NCI-H82 treated with DMSO at 0.1 percent for 48 hours (cell line): ENCODE data around the gene SLC22A13.
"Not testable (repeated sequence)": the region's sequence is repeated elsewhere in the genome, so short reads cannot be mapped to it uniquely, and the experiment has no call there.

Source experiments
- DNase-seq: peaks from one replicate; lab custom pipeline; 2025; ENCODE audit not compliant: unreplicated experiment; lab: John Stamatoyannopoulos, UW

The SLC22A13 gene

DNA sequence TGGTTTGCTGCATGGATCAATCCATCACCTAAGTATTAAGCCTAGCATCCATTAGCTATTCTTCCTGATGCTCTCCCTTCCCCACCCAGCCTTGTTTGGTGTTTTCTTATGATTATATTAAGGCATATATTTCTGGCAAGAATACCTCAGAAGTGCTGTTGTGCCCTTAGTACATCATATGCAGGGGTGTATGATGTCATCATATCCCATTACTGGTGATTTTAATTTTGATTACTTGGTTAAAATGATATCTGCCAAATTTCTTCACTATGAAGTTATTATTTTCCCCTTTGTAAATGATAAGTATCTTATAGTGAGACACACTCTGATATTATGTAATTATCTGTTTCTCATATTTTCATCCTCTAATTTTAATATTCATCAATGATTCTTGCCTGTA, 31.9 kb downstream of the SLC22A13 start:
- DNase-seq = no peak

DNA sequence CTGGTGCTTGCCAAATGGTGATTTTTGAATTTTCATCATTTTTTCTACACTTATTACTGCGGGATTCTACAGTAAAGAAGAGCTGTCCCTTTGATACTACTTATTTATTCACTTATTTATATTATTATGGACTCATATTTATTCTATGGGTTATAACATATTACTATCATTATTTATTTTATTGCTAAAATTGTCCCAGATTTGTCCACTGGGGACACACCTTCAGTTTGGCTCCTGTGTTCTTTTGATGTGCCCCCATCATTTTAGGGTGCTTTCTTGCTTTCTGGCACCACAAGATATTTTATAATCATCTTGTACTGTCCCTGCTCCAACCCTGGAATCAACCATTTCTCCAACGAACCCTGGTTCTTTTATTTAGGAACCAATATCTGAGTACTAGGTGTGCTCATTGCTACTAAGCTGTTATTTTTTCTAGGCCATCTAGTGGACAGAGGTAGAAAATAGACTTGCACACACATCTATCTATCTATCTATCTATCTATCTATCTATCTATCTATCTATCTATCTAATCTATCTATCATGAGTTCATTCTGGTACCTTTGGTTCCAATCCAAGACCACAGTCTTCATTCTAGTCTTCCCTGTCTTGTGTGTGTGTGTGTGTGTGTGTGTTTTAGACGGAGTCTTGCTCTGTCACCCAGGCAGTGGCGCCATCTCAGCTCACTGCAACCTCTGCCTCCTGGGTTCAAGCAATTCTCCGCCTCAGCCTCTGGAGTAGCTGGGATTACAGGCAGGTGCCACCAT, 32.5 kb downstream of the SLC22A13 start:
- no peak for DNase-seq

DNA sequence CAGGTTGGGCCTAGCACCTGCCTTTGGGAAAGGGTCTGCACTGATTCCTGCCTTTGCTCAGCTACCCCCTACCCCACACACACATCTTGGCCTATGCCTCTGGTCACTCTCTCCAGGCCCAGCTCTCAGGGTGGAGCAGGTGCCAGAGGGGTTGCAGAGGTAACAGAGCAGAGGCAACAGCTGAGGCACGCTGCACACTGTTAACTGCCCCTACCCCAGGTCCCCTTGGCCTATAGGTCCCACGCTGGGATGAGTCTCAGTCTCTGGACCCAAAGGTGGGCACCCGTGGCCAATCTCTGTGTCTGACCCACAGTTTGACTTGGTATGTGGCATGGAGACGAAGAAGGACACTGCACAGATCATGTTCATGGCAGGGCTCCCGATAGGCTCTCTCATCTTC, 41.3 kb downstream of the SLC22A13 start:
- DNase-seq = no peak

DNA sequence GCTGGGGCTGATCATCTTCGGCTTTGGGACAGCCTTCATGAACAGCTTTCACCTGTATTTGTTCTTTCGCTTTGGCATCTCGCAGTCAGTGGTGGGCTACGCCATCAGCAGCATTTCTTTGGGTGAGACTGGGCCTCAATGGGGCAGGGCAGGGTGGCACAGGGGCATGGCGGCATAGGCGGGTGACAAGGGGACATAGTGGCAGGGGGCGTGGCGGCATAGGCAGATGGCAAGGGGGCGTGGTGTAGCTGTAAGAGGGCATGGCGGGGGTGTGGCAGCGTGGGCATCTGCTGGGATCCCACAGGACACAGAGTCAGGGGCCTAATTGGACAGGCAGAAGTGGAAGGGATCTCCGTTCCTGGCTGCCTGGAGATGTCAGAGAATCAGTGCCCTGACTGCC, 42.0 kb downstream of the SLC22A13 start:
- no peak for DNase-seq

DNA sequence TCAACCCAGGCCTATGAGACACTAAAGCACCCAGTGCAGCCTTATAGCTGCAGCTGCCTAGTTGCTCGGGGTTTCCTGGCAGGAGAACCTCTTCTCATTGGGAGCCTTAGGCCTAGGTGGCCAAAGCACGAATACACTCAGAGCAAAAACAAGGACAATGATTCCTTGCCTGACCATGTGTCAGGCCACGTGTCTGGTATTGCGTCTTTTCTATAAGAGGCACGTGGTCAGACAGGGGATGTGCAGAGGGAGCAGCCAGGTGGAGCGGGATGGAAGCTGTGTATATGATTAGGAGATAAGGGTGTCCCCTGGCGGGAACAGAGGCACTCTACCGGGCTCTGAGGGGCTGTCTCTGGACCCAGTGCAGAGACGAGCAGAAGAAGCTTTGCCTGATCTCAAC, 42.8 kb downstream of the SLC22A13 start:
- no peak for DNase-seq

DNA sequence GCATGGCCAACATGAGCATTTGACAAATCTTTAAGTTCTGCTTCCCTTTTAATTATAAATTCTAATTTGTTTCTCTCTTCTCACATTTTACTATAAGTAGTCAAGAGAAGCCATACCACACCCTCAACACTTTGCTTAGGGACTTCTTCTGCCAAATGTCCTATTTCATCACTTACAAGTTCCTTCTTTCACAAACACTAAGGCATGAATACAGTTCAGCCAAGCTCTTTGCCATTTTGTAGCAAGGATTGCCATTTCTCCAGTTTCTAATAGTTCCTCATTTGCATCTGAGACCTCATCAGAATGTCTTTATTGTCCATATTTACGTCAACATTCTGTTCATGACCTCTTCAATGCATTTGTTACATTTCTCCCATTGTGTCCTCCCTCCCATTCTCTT, 45.9 kb downstream of the SLC22A13 start:
- DNase-seq = no peak

DNA sequence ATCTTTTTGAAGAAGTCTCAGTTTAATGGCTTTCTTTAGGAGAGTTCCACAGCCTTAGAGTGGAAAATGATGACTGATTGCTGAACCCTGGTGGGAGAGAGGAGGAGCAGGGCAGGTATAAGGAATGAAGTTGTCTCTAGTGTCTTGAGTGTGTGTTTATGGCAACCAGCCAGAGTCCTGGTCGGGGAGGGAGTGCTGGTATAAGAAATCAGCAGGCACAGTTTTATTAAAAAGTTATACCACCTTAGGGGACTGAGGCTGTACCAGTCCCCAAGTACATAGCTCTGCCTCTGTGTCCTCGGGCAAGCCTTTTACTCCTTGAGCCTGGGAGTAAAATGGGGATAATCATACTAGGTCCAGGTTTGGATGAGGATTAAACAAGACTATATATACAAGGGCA, 46.3 kb downstream of the SLC22A13 start:
- DNase-seq = no peak

DNA sequence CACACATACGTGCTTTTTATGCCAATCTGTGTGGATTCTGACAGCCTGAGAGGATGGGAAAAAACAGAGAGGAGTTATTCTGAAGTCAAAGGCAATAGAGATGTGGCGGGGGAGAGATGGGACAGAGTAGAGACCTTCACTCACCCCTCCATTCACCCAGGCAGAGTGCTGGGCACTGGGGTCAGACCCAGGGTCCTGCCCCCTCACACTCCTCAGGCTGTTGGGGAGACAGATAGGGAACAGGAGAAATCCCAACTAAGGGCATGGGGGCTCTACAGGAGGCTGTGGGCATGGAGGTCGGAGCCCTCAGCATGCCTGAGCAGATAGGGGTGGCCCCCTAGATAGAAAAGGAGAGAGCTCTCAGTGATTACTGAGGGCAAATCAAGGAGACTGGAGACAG, 46.7 kb downstream of the SLC22A13 start:
- no peak for DNase-seq

DNA sequence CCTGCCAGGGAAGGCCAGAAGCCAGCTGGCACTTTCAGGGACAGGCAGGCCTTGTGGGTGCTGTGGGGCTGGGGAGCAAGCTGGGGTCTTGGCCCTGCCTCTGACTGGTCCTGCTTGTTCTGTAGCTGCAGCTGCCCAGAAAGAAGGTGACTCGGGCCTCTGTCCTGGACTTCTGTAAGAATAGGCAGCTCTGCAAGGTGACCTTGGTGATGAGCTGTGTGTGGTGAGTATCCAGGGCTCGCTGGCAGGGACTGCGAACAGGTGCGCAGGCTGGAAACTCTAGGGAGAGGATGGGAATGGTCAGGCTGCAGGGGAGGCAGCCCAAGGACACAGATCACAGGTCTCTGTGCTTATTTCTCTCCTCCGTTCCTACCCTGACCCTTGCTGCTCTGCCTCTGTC, 47.7 kb downstream of the SLC22A13 start:
- DNase-seq = no peak

DNA sequence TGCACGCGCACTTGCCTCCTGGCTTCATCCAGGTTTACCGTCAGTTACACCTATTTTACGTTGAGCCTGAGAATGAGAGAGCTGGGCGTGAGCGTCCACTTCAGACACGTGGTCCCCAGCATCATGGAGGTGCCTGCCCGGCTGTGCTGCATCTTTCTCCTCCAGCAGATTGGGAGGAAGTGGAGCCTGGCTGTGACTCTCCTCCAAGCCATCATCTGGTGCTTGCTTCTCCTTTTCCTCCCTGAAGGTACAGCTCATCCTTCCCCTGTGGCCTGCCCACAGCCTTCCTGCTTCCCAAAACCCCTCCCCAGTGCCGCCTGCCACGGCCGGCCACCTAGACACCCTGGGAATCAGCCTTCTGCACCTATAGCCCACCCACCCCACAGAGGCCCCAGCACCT, 48.1 kb downstream of the SLC22A13 start:
- DNase-seq = no peak

DNA sequence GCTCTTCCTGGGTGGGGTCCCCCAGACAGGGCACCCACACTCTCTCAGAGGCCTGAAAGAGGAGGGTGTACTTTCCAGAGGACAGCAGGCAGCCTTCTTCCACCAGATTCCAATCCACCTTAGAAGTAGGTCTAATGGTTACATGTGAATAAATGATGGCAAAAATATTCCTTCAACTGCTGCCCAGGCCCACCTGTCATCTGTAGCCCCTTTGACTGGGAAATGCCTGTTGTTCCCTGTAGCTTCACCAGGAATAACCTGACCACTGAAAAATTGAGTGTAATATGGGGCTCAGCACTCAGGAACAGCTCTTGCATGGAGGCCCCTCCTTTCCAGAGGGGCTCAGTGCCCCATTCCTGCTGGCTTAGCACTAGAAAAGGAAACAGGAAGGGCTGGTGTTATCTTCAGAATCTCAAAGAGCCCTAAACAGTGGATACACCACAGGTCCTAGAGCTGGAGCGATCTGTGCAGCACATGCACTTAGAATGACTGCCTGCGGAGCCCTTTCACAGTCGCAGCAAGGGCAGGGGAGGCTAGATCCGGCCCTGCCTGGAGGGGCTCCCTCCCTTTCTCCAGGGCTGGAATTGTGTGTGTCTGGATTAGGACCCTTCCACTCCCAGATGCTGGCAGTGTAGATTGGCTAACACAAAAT, 48.6 kb downstream of the SLC22A13 start:
- DNase-seq = no peak

DNA sequence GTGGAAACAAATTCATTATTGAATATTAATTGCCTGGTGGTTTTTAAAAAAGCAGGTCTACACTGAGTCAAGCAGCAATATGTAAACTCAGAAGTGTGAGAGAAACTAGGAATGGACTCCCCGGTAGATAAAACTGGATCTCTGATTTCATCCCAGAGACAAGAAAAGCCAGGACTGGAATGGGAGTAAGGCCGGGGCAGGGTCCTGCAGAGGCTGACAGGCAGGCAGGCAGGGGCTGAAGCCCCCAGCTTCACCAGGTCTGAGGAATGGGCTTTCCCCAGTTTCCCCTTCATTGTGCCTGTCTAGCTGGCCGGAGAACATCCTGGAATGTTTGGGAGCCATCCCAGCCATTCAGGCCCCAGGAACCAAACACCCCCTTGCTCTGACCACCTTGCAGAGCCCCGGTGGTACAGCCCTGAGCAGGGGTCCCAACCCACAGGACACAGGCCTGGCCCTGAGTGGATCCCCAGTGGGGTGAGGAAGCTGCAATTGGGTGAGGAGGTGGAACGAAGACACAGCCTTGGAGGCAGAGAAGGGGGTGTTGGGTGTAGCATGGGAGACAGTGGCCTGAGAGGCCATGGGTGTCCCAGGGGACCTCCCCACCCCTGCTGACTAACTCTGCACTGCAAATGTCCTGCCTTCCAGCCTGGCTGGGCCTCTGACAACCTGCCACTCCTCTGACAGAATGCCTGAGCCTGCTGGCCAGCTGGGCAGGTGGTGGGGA, 49.3 kb downstream of the SLC22A13 start:
- DNase-seq = no peak

DNA sequence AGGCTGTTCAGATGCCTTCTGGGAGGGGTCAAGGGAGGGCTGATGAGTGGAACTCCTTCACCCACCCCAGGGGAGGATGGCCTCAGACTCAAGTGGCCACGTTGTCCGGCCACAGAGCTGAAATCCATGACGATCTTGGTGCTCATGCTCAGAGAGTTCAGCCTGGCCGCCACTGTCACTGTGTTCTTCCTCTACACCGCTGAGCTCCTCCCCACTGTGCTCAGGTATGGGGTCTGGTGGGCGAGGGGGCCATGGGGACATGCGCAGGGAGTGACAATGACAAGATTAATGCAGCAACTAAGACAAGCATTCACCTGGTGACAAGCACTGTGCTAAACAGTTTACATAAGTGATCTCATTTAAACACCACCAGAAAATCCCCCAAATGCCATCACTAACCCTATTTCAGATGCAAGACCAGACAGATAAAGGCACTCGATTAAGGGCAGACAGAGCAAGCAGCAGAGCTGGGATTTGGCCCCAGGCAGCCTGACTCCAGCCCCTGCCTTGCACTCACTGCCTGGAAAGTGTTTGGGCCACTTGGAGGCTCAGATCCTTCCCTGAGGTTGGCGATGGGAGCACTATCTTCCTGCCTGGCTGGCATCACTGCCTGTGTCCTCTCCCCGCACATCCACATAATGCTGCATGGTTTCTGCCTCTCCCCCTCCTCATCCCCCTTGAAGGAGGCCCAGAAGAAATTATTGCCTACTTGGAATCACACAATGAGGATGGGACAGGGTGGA, 50.0 kb downstream of the SLC22A13 start:
- DNase-seq = no peak

DNA sequence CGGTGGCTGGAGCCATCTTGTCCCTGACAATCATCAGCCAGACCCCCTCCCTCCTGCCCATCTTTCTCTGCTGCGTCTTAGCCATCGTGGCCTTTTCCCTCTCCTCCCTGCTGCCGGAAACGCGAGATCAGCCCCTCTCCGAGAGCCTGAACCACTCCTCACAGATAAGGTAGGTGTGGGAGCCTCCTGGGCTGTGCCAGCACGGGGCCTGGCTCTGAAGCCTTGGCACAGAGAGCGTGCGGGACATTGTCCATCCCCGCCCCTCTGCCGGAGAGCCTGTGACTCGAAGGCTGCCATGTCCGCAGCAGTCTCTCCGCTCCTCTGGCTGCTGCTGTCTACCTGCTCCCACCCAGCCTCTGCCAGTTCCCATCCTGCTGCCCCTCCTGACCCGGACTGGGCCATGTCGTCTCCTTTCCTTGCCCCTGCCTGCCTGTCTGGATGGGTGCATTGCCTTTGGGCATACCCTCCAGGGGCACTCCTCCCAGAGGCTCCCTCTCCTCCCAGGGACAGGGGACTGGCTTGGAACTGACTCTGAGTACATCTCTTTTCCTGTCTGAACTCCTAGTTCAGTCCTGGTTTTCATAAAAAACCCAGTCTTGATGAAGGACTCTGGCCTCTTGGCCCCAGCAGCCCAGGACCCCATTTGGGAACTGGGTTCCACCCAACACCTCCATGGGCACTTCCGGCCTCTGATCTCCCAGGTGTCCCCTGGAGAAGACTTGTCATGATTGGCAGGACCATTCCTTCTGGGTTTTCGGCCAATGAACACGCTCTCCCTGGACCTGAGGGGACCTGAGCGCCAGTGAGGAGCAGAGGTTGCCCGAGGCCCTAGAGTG, 51.0 kb downstream of the SLC22A13 start:
- no peak for DNase-seq

DNA sequence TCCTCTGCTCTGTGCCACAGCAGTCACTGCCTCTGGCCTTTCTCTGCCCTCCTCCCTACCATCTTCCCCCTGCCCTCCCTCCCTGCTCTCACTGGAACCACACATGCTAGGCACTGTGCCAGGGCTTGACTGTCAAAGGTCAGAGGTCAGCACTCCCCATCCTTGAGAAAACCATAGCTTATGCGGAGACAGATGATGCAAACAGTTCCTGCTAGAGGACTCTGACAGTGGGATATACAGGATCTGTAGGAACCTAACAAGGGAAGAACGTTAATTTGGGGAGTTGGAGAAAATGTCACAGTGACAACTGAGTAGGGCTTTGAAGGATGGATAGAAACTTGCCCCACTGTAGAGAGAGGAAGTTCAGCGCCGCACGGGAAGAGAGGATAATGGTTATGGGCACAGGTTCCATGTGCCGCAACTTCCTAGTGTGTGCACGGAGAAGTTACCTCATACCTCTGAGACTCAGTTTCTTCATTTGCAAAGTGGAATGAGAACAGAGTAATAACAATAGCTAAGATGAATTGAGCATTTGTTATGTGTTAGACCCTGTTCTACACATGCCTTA, 51.7 kb downstream of the SLC22A13 start:
- DNase-seq = no peak

DNA sequence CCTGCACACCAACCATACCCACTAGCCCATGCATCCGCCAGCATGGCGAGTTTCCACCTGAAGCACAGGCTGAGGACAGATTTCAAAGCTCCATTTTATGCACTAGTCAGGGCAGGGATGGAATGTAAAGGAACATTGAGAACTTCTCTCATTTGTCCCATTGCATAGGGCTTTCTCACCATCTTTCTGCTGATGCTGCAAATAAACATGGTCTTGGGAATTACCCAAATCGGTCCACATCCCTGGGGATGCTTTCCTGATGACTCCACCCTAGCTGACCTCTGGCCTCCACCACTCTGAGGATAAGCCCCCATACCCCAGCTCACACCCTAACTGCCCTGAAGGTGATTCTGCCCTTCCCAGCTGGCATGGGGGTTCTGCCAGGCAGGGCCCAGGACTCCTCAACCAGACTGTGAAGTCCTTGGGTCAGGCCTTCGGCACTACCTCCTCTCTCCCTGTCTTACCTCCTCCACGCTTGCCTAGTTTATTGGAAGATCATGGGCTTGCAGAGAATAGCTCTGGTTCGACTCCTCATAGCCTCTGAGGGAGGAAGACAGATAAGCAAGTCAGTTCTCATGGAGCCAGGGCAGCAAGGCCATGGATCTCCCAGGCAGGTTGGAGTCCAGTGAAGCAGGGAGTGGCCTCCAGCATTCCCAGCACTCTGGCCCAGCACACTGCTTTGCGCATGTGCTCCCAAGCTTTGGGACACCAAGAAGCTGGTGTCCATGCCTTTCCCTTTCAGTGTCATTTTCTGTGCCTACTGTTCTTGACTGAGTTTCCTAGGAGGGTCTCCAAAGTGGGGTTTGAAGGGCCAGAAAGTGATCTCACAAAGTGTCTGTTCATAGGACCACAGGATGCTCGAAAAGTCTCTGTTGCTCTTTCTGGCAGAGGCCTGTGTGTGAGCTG, 53.4 kb downstream of the SLC22A13 start:
- DNase-seq = no peak

DNA sequence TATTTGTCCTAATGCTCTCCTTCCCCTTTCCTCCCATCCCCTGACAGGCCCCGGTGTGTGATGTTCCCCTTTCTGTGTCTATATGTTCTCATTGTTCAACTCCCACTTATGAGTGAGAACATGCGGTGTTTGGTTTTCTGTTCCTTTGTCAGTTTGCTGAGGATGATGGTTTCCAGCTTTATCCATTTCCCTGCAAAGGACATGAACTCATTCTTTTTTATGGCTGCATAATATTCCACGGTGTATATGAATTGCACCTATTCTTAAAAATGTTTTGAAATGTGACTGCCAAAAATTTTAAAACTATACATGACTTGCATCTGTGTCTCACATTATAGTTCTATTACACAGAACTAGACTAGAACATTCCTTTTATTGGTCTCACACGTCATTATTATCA, 55.0 kb downstream of the SLC22A13 start:
- DNase-seq = not testable (repeated sequence)

DNA sequence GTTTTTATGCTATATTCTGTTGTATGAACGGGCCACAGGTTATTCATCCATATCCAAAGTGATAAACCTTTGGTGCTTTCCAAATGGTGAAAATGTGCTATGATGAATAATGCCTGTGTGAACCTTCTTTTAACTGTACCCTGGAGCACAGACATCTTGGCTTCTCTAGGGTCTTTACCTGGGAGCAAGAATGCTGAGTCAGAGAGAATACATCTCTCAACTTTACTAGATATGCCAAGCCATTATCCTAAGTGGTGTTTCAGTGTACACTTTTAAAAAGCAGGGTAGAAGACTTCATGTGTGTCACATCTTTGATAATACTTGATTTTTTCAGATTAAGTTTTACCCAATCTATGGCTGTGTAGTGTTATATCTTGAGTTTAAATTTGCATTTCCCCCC, 57.4 kb downstream of the SLC22A13 start:
- no peak for DNase-seq

DNA sequence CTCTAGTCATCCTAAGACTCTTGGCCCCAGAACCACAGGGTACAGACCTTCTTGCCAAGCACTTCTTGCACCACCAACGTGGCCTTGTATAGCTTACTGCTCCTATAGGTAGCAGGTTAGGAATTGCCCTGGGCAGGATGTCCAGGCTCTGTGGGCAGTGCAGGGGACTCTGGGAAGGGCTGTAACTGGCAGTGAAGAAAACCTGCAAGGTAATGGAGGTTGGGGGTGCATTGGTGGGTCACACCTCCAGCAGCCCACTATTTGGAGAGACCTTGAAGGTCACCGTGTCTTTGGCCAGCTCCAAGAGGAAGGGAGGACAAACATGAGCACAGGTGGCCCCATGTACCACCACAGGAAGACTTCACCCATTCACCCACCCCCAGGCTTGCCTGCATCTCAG, 59.6 kb downstream of the SLC22A13 start:
- DNase-seq = no peak
